ENCODE results near the gene EZH2.

EZH2 gene

DNA sequence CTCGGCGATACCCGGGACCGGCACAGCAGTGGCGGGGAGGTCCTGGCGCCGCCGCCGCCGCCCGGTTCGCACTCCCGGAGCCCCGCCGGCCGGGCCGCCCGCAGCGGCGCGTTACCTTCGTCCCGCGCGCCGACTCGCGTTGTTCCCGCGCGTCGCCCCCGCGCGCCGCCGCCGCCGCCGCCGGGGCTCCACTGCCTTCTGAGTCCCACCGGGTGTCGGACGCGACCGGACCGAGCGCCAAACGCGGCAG is at the start of gene EZH2:
TSS of gene EZH2 (minus strand) at position 243 of the 250 bp plus-strand sequence. CDS start 36,993 bp downstream, outside the sequence.
- no peak for DNase-seq (ENCODE audit: low read depth)

DNA sequence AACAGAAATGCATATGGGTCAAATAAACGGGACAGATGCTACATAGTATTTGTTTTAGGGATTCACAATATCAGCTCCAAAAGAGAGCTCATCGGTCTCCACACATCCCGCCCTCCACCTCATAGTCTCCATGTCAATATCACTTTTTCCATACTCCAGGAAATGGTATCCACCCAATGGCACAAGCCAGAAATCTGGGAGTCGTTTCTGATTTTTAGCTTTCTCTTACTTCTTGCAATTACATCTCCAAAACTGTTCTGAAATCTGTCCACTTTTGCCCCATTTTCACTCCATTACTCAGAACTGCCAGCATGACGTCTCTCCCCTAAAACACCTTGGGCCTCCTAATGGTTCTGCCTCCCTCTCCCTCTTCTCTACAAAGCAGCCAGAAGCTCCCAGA is 47.4 kb upstream of the EZH2 start:
- DNase-seq (ENCODE audit: low read depth) = no peak

DNA sequence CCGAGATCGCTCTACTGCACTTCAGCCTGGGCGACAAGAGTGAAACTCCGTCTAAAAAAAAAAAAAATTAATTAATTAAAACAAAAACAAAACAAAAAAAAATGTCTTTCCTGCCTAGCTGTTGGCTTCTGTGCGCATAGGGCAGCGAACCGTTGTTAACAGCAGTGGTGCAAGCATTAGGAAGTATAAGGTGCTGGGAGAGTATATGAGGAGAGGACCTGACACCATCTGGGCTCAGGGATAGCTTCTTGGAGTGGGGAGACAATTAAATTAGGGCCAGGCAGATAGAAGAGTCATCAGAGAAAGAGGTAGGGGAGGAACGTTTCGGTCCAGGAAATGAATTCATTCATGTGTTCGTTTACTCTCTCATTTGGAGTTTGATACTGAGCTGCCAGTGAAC is 46.2 kb upstream of the EZH2 start:
- DNase-seq (ENCODE audit: low read depth) = no peak

DNA sequence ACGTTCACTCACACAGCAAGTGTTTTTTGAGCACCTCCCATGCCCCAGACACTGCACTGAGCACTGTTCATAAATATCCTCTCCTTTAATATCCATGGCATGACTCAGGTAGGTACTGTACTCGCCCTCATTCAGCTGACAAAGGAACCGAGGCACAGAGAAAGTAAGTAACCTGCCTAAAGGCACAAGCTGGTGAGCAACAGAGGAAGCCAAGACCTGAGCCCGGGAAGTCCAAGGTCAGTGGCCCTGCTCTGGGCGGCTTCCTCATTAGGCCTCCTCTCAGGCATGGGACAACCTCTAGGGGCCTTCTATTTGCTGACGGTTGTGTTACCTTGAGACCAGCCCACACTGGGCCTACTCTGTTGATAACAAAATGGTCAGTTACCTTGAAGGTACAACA is 45.1 kb upstream of the EZH2 start:
- DNase-seq (ENCODE audit: low read depth) = no peak

DNA sequence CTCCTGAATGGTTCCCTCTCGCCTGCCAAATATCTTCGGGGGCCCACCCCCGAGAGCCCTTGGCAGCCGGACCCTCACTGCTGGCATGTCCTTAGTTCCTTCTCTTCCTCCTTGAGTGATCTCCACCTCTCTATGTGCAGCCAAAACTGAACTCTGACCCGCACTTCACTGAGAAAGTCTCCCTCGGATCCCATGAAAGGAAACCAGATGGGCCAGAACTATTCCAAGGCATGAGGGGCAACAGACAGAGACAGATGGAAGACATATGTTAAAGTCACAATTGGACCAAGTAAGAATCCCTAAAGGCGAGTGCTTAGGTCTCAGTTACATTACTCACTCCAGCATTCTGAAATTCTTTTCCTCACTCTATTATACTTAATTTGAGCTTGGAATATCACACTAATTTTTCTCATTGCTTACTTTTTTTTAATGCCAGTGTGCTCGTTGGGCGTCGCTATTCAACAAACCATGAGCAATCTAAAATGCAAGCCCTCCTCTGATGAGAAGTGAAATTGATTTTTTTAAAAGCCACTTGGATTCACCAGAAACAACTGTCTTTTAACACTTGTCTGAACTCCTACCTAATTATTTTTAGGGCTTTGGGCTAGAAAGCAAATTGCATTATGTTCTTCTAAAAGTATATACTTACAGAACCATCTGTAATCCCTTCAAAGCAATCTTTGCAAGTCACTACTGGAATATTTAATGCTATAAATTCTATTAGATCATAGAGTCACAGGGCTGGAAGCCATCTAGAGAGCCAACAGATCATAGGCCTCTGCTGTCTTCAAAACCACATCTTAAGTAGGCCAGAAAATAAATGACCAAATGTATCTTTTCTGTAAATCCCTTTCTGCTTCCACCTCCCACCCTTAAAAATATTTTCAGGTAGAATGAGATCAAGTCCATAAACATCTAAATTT is 43.3 kb upstream of the EZH2 start:
- DNase-seq (ENCODE audit: low read depth) = no peak

DNA sequence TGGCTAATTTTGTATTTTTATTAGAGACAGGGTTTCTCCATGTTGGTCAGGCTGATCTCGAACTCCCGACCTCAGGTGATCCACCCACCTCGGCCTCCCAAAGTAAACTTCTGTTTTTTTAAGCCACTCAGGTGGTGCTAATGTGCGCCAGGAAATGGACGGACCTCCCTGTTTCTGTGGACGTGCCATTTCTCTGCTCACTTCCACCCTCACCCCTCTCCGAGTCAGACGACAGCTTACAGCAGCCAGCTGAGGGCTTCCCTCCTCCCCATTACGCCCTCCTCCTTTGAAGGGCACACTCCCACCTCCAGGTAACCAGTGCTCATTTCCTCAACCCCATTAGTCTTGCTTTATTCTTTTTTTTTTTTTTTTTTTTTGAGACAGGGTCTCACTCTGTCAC is 41.7 kb upstream of the EZH2 start:
- no peak for DNase-seq (ENCODE audit: low read depth)

DNA sequence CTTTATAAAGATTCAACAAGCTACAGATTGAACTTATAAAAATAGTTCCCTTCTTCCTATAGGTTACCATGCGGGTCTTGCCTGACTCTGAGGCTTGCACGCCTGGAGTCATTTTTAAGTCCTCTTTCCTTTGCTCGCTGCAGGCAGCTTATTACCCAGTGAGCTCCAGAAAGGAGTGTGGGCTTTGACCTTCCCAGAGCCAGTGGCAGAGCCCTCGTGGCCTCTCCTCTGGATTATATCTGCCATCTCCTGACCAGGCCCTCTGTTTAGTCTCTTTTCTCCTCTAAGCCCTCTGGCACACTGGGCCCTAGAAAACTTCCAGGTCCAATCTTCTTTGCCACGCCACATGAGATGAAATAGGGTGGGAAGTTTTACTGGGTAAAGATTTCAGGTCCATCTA is 39.9 kb upstream of the EZH2 start:
- DNase-seq (ENCODE audit: low read depth) = no peak

DNA sequence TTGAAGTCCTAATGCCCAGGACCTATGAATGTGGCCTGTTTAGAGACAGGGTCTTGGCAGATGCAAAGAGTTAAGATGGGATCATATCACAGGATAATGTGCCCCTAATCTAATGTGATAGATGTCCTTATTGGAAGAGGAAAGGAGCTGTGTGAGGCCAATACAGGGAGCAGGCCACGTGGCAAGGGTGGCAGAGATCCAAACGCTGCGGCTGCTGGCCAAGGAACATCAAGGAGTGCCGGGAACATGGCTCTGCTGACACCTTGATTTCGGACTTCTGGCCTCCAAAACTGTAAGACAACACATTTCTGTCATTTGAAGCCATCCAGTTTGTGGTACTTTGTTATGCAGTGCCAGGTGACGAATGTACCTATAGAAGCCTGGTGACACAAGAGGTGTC is 37.7 kb upstream of the EZH2 start:
- no peak for DNase-seq (ENCODE audit: low read depth)

DNA sequence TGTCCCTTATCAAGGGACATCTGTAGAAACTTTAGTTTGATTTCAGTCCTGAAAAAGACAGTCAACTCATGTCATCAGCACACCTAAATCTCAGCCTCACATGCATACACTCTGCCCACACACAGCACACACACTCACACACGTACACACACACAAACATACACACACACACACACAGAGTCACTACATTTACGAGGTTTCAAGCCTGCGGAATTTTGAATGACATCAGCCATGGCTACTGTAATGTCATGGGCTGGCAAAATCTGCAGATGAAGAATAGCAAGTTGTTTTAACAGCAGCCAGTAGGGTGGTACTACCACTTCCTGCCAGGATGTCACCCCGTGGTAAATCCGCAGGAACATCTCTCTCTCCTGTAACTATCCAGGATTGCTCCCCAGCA is 37.1 kb upstream of the EZH2 start:
- DNase-seq (ENCODE audit: low read depth) = no peak

DNA sequence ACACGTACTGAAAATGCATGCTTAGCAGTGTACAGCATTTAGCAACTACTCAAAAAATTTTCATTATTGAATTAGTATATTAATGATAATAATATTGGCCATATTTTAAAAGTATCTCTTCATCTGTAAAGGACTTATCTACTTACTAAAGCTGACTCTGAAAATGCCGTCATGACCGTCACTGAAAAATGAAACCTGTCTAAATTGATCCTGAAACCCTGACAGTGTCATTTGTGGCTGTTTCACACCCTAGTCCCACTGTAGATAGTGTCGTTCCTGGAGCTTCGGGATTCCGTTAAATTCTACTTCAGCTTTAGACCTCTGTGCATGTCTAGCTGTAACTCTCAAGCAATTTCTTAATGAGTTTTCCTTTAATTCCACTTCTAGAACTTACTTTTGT is 35.8 kb upstream of the EZH2 start:
- no peak for DNase-seq (ENCODE audit: low read depth)

DNA sequence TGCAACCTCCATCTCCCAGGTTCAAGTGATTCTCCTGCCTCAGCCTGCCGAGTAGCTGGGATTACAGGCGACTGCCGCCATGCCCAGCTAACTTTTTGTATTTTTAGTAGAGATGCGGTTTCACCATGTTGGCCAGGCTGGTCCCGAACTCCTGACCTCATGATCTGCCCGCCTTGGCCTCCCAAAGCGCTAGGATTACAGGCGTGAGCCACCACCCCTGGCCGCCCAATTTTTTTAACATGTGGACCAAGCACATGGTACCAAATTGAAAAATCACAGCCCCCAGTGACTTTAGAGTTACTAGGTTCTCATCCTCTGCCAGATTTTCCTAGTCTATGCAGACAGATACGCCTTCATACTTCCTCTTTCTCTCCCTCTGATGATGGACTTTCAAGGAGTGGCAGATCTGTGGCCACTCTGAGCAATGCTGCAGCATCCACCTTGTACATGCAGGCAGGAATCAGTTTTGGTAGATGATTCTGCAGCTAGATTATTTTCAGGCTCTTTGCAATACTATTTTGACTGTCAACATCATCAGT is 34.0 kb upstream of the EZH2 start:
- DNase-seq (ENCODE audit: low read depth) = no peak

DNA sequence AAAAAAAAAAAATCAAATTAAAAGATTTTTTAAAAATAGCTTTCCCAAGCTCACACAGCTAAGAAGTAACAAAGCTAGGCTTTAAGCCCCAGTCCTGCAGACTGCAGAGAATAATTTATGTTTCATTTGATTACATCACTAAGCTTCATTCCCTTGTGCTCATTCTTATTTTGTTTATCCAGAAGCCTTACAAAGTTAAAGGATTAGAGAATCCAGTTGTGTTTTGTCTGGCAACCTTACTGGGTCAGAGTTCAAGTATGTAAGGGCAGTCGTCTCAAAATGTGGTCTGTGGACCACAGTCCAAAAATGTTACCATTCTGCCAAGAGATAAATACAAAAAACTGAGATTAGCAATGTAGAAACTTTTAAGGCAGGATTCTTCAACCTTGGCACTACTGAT is 32.1 kb upstream of the EZH2 start:
- no peak for DNase-seq (ENCODE audit: low read depth)

DNA sequence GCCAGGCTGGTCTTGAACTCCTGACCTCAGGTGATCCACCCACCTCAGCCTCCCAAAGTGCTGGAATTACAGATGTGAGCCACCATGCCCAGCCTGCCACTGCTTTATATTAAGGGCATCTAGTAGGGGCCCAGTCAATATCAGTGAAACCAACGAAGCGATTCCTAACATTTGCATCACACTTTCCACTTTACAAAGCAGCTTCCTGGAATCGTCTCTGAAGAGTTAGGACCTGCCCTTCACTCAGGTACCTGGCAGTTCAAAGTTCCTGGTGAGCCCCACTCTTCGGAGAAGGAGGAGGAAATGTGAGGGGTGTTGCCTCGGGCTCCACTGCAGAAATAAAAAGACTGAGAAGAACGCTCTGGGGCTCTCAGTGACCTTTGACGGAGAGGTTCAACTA is 31.1 kb upstream of the EZH2 start:
- peak; percentile 39 for DNase-seq (ENCODE audit: low read depth)

DNA sequence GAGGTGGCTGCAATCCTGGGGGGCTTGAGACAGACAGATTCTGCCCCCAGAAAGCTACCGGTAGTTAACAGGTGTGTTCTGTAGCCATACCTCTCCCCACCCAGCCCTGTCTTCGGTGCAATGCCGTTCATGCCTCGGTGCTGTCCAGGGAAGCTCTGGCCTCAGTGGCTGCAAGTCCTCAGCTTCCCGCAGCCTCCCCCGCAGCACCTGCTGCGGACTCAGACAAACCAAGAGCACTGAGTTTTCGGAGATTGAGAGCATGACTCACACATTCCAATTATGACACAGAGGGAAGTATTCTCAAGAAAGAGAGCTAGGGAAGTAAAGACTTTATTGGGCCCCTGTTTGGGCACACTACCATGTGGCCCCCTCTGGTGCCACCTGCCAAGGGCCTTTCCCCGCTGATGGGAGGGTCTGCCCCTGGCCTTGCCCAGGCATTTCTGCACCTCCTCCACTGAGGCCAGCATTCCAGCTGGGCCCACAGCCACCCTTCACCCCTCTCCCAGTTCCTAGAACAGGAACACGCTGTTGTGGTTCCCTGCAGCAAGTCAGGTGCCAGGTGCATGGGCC is 30.2 kb upstream of the EZH2 start:
- DNase-seq (ENCODE audit: low read depth) = peak; percentile 55

DNA sequence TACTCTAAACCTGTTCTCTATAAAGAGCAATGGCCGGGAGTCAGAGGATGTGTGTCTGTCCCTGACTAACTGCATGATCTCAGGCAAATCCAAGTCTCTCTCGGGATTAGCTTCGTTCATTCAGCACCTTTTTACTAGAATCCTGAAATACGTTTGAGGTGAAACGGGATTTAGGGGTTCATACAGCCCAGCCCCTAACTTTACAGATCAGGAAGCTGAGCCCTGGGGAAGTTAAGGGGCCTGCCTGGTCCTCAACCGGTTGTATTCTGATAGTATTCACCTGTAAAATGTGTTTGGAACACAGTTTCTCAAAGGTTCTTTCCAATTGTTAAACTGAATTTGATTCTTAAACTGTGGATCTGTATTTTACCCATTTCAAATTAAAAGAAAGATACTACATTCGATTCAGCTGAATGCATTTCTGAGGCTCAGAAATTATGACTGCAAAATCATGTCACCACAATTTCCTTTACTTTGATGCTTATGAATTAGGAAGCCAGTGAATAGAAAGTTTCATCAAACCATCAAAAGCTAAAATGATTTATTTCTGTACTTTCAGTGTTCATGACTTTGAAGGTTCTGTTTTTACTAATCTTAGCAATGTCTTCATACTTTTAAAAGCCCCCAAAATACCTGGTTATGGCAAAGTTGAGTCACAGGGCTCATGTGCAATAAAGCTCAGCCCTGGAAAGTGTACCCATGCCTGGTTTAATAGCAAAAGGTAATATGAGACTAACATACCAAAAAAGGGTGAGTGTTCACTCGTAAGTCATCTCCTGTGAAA is 28.9 kb upstream of the EZH2 start:
- peak; percentile 75 for DNase-seq (ENCODE audit: low read depth)

DNA sequence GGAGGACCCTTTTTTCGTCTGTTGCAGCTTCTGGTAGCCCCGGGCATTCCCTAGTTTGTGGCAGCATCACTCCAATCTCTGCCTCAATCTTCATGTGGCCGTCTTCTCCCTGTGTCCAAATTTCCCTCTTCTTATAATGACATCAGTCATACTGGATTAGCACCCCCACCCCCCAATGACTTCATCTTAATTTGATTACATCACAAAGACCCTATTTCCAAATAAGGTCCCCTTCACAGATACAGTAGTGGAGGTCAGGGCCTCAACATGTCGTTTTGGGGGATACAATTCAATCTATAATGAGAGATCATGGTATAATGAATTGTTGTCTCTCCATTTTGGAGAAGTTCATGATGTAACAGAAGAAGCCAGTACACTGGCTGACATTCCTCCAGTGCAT is 28.1 kb upstream of the EZH2 start:
- DNase-seq (ENCODE audit: low read depth) = no peak

DNA sequence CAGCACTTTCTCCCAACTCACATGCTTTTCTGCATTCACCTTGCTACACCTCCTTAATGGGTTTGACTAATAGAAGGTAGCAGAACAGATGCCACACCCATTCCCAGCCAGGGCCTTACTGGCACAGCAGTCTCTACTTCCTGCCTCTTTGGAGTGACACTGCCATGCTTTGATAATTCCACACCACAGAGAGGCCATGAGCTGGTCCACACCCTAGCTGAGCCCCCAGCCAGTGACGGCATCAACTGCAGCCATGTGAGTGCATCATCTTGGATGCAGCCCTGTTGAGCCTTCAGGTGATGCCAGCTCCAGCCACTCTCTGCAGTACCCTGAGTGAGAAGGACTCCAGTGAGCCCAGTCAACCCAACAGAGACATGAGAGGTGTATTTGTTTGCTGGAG is 27.5 kb upstream of the EZH2 start:
- no peak for DNase-seq (ENCODE audit: low read depth)

DNA sequence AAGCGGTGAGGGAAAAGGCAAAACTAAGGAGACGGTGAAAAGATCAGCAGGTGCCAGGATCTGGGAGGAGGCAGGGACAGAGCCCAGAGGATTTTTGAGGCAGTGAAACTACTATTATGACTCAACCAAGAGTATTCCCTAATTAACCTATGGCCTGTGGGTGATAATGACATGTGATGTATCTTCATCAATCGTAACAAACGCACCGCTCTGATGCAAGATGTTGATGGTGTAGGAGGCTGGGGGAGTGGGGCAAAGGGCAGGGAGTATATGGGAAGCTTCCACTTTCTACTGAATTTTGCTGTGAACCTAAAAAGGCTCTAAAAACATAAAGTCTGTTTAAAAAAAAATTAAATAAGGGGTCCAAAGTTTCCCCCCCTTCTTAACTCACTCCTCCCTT is 25.5 kb upstream of the EZH2 start:
- no peak for DNase-seq (ENCODE audit: low read depth)

DNA sequence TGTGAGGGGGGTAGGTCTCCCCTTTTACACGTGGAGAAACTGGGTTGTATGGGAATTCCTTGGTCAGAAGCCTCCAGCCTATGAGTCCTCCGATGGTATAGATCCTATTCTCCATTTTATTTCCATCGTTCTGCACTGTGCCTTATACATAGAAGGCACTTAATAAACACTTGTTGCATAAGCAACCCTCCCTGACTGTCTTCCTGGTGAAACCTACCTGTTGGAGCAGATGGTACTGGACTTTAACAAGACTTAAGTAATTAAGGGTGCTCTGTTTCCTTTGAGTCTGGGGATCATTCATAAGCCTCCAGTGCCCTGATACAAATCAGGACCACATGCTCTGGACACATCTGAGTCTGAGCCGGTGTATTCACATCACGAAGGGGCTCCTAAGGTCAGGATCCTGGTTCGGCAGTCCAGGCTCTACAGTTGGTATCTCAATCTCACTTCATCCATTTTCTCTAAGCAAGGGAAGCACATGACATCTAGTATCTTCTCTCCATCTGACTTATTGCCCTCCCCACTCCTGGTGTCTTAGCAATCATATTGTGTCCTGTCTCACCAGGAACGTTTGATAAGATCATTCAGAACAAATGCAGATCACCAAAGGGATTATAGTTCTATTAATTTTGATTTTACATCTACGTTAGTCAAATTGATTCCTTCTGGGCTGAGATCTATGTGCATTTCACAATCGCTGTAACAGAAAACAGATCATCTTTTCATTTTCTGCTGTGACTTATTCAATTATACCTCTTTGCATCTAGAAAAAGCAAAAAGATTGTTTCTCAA is 22.8 kb upstream of the EZH2 start:
- no peak for DNase-seq (ENCODE audit: low read depth)

DNA sequence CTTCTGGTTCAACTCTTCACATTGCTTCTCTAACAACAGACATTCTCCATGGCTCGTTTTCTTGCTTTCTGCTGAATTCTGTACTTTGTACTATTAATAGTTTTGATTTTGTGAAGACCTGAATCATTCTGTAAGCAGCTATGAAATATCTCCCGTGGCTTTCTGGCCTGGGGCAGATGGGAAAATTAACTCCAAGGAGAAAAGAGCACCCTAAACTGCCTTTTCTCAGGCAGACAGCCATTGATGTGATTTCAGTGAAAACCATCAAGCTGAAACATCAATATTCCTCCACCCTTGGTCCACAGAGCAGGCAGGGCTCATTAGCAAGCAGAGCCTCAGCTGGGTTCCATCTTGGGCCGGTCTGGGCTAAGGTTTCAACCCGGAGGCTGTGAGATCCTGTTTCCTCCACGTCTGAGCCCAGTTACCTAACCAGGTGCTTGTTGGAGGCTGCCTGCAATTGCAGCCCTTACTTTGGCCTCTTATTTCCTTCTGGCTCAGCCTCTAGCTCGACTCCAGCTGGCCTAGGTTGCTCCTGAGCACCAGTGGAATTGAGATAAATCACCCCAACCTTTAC is 21.1 kb upstream of the EZH2 start:
- DNase-seq (ENCODE audit: low read depth) = no peak

DNA sequence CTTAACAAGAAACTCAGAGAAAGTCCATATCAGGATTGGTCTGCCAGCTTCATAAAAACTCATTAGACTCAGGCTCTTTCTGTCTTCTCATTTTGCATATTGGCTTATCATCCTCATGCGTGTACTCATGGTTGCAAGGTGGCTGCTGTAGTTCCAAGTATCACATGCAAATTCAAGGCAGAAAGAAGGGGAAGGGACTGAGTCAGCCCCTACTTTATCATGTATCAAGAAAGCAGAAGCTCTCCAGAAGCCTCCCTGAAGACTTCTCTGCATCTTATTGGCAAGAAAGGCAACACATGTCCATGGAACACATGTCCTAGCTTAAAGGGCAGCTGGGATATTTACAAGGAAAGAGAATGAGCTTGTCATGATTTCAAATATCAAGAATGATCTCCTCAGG is 19.4 kb upstream of the EZH2 start:
- DNase-seq (ENCODE audit: low read depth) = no peak

DNA sequence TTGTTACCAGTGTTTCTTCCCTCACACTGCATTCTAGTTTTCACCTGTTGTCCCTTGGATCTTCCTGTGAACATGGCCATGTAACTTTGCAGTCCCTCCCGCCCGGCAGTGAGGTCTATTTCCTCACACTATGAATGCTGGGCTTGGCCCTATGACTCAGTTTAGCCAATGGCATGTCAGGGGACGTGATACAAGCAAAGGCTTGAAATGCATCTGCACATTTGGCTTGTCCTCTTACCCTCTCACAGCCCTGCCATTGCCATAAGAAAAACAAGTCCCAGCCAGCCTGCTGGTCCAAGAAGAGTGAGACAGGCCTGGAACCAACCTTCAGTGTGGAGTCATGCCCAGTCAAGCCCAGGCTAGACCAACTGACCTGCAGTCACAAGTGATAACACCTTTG is 17.1 kb upstream of the EZH2 start:
- DNase-seq (ENCODE audit: low read depth) = no peak

Measured in stimulated activated CD4-positive, alpha-beta T cell treated with anti-CD3 and anti-CD28 coated beads, Interleukin-2, amount 100 ng/mL, for 4 hours (primary cell).